K562 (cell line): Measurements from ENCODE around the gene WDR5B. TPM values are rescaled to one million over a fixed set of nuclear protein-coding genes. Genes with fewer than 3 reads are reported as not detected.
A peak's percentile ranks its signal among the peaks of the same experiment; 100 is the strongest.
"Not testable (repeated sequence)": the region's sequence is repeated elsewhere in the genome, so short reads cannot be mapped to it uniquely, and the experiment has no call there.

Experiments
- ATAC-seq: fragments of 200-7000 bp; cut with Tn5 transposase; 3 replicates; pipeline ENCODE4 v1.9.1; 2020; ENCODE audit warnings: moderate library complexity
- BruUV-seq: library from RNA; stranded (reverse); fragments of 400-500 nt; replicated peaks from 2 replicates; lab custom pipeline; 2021; lab: Mats Ljungman, UMichigan
- CTCF ChIA-PET: fragments of 300-600 bp; formaldehyde crosslinking; extraction: SDS; loops from one replicate; lab custom pipeline; 2021; ENCODE audit warnings: low intra/inter-chr PET ratio; lab: Yijun Ruan, JAX
- POLR2A ChIA-PET: fragments of 300-600, 350-650 bp; sonication (Branson Sonifier 250); formaldehyde crosslinking; extraction: SDS; loops from one replicate; lab custom pipeline; 2021; ENCODE audit warnings: antibody characterized with exemption, inconsistent platforms; lab: Yijun Ruan, JAX
- DNase-seq, 4 experiments: peaks; one replicate each; pipeline versions ENCODE4 v3.0.0 to v3.0.0-alpha.2; 2011 to 2018; ENCODE audit warnings: low spot score in 3 of 4, mixed read lengths in 3 of 4; ENCODE audit errors: extremely low read depth in 1 of 4
- FAIRE-seq: peaks from 2 replicates; lab custom pipeline; 2011; peaks lifted over from hg19 to GRCh38; lab: Jason Lieb, UNC
- H2AFZ ChIP-seq: 2 replicates; pipeline ENCODE4 v1.6.0; 2011; ENCODE audit warnings: low read depth, low read length, control low read depth, inconsistent platforms
- H3K27ac ChIP-seq: fragments of 200-600 bp; 3 replicates; pipeline ENCODE4 v1.8.0; 2011; ENCODE audit warnings: low read depth, mild to moderate bottlenecking, control low read depth, inconsistent platforms, low read length, moderate library complexity, mixed read lengths; ENCODE audit errors: extremely low read depth
- H3K27me3 ChIP-seq, 2 experiments: fragments of 300-600 bp in 1 of 2; 2 replicates in 1 of 2; 3 replicates in 1 of 2; pipeline versions ENCODE4 v1.6.0 to v1.8.0; 2011; ENCODE audit warnings: inconsistent platforms in 2 of 2, low read length in 2 of 2, mild to moderate bottlenecking in 1 of 2, mixed read lengths in 1 of 2, moderate library complexity in 1 of 2; ENCODE audit not compliant: control insufficient read depth in 2 of 2, insufficient read depth in 2 of 2
- H3K36me3 ChIP-seq: fragments of 300-600 bp; 3 replicates; pipeline ENCODE4 v1.8.0; 2011; ENCODE audit warnings: mild to moderate bottlenecking, low read length, inconsistent platforms; ENCODE audit not compliant: control insufficient read depth, insufficient read depth
- H3K4me1 ChIP-seq, 2 experiments: fragments of 200-600 bp in 1 of 2; replicated peaks in 1 of 2; 2 replicates in 1 of 2; 3 replicates in 1 of 2; pipeline versions ENCODE4 v1.5.1 to v1.8.0; 2011; ENCODE audit warnings: inconsistent platforms in 2 of 2, low read length in 2 of 2, mild to moderate bottlenecking in 1 of 2, mixed read lengths in 1 of 2, moderate library complexity in 1 of 2; ENCODE audit not compliant: control insufficient read depth in 2 of 2, insufficient read depth in 2 of 2
- H3K4me2 ChIP-seq: 2 replicates; pipeline ENCODE4 v1.6.1; 2011; ENCODE audit warnings: low read length, control low read depth, inconsistent platforms, mixed read lengths; ENCODE audit not compliant: insufficient read depth
- H3K4me3 ChIP-seq: fragments of 200-600 bp; sonication (generic), shearing (Covaris generic); 2 replicates; pipeline ENCODE4 v1.5.1; 2016; ENCODE audit warnings: control low read depth, inconsistent platforms
- H3K79me2 ChIP-seq: fragments of 200-600 bp; 3 replicates; pipeline ENCODE4 v1.8.0; 2011; ENCODE audit warnings: low read length, inconsistent platforms; ENCODE audit not compliant: control insufficient read depth, insufficient read depth
- H3K9ac ChIP-seq, 2 experiments: 2 replicates each; pipeline versions ENCODE4 v1.6.0 to v1.6.1; 2011; ENCODE audit warnings: low read depth in 2 of 2, low read length in 2 of 2, control low read depth in 1 of 2, inconsistent platforms in 1 of 2, mild to moderate bottlenecking in 1 of 2, mixed read lengths in 1 of 2; ENCODE audit not compliant: insufficient read depth in 1 of 2
- H3K9me1 ChIP-seq: one replicate; pipeline ENCODE4 v1.6.0; 2011; ENCODE audit warnings: inconsistent platforms, mild to moderate bottlenecking, low read length, moderate library complexity; ENCODE audit not compliant: control insufficient read depth, insufficient read depth
- H3K9me3 ChIP-seq: replicated peaks from 2 replicates; pipeline ENCODE4 v1.5.1; 2011; ENCODE audit warnings: low read depth, low read length, inconsistent platforms; ENCODE audit not compliant: control insufficient read depth, insufficient read depth
- H4K20me1 ChIP-seq: replicated peaks from 2 replicates; pipeline ENCODE4 v1.6.1; 2011; ENCODE audit warnings: low read length, inconsistent platforms, mixed read lengths; ENCODE audit not compliant: control insufficient read depth, insufficient read depth
- CXXC5 ChIP-seq: fragments of 250-450 bp; sonication (Bioruptor Pico); IDR thresholded peaks from 2 replicates; pipeline ENCODE4 v1.8.0; 2022; ENCODE audit warnings: inconsistent platforms, mild to moderate bottlenecking, moderate library complexity
- FUS ChIP-seq: fragments of 200-400 bp; formaldehyde crosslinking; optimal IDR thresholded peaks from 2 replicates; pipeline ENCODE3; 2017; ENCODE audit warnings: low read depth, low read length
- GTF2E2 ChIP-seq: fragments of 200-800 bp; sonication (Bioruptor generic); IDR thresholded peaks from 2 replicates; pipeline ENCODE4 v1.6.1; 2016; ENCODE audit warnings: missing genetic modification characterization, missing compliant biosample characterization
- HNRNPK ChIP-seq: fragments of 200-400 bp; formaldehyde crosslinking; IDR thresholded peaks from one replicate; pipeline ENCODE4 v1.6.1; 2018; ENCODE audit warnings: mild to moderate bottlenecking, low read depth, low read length; ENCODE audit not compliant: poor library complexity, severe bottlenecking
- MAFF ChIP-seq: IDR thresholded peaks from 2 replicates; pipeline ENCODE4 v1.6.1; 2012; ENCODE audit warnings: low read length, improper control_type of control experiment
- MEF2D ChIP-seq: conservative IDR thresholded peaks from 2 replicates; pipeline ENCODE4 v1.6.1; 2016; ENCODE audit warnings: low read depth, missing genetic modification characterization, missing compliant biosample characterization
- RBFOX2 ChIP-seq: fragments of 200-400 bp; formaldehyde crosslinking; IDR thresholded peaks from 2 replicates; pipeline ENCODE4 v1.6.1; 2017; ENCODE audit warnings: low read depth, mild to moderate bottlenecking, low read length, moderate library complexity
- RBM39 ChIP-seq: fragments of 200-400 bp; formaldehyde crosslinking; optimal IDR thresholded peaks from 2 replicates; pipeline ENCODE3; 2018; ENCODE audit warnings: low read depth, low read length
- YY1 ChIP-seq, 3 experiments: IDR thresholded peaks; 2 replicates each; pipeline ENCODE4 v1.6.1; 2011; ENCODE audit warnings: low read length in 2 of 3, mild to moderate bottlenecking in 2 of 3, moderate library complexity in 2 of 3, borderline replicate concordance in 1 of 3, control low read depth in 1 of 3, low read depth in 1 of 3; ENCODE audit not compliant: insufficient read depth in 3 of 3, insufficient replicate concordance in 2 of 3, control insufficient read depth in 1 of 3, insufficient read length in 1 of 3; ENCODE audit errors: extremely low read depth in 1 of 3
- ZNF717 ChIP-seq: fragments of 250-450 bp; sonication (Bioruptor Pico); IDR thresholded peaks from 2 replicates; pipeline ENCODE4 v1.5.0; 2021
- WGBS: fragments of 100-300 bp; shearing (Covaris generic); methylation state at CpG from one replicate; pipeline ENCODE4 v1.1.6; 2016; ENCODE audit warnings: low coverage, mixed read lengths; ENCODE audit not compliant: insufficient coverage; ENCODE audit errors: missing lambda C conversion rate; 5-methylcytosine and 5-hydroxymethylcytosine counted together
- in situ Hi-C: fragments of 300-500 bp; cut with MboI; formaldehyde crosslinking; loops from 4 replicates; pipeline ENCODE4 v1.15.0; 2018; ENCODE audit warnings: inconsistent platforms, mixed read lengths
- intact Hi-C: fragments of 100-400 bp; cut with micrococcal nuclease; formaldehyde crosslinking; loops from 2 replicates; pipeline ENCODE4 v1.14.2; 2022
- polyA plus RNA-seq, 8 experiments: library from polyadenylated mRNA; depleted of rRNA in 4 of 8; stranded (reverse) in 5 of 8; unstranded in 3 of 8; fragments of >200 nt; fragmentation: Nextera tagmentation in 2 of 8; fragmentation: Illumina TruSeq in 1 of 8; extraction: Ambion mirVana in 2 of 8; extraction: Trizol in 1 of 8; gene quantifications; 2 replicates each; pipeline versions ENCODE4 v1.2.1 to v1.2.3, GENCODE V29; 2011 to 2014; ENCODE audit warnings: inconsistent platforms in 1 of 8, missing spikeins in 1 of 8
- total RNA-seq, 7 experiments: library from RNA; depleted of rRNA in 6 of 7; stranded (reverse); fragments of >200 nt in 6 of 7; fragmentation: Illumina TruSeq in 2 of 7; extraction: Trizol in 2 of 7; gene quantifications; 2 replicates each; pipeline versions ENCODE4 v1.2.1 to v1.2.3, GENCODE V29; 2011 to 2021; ENCODE audit warnings: low replicate concordance in 1 of 7
- TF ChIP-seq, protein P1 (sequence below): fragments of 450-650 bp; conservative IDR thresholded peaks from 2 replicates; pipeline ENCODE4 v1.6.1; 2016; ENCODE audit warnings: missing genetic modification characterization, low read depth, mild to moderate bottlenecking, missing compliant biosample characterization, moderate library complexity
- TF ChIP-seq, protein P2 (sequence below): sonication (generic); formaldehyde crosslinking; IDR thresholded peaks from 2 replicates; pipeline ENCODE4 v1.8.1; 2023; ENCODE audit warnings: mild to moderate bottlenecking, missing genetic modification reagents, moderate library complexity

The WDR5B gene
- total and polyA plus RNA-seq, 9 of the 15 experiments (the other 6 are each of a cell fraction or from before 2014, with no cell fraction given) = 2.8 to 10.1 (median 4.2) TPM

DNA sequence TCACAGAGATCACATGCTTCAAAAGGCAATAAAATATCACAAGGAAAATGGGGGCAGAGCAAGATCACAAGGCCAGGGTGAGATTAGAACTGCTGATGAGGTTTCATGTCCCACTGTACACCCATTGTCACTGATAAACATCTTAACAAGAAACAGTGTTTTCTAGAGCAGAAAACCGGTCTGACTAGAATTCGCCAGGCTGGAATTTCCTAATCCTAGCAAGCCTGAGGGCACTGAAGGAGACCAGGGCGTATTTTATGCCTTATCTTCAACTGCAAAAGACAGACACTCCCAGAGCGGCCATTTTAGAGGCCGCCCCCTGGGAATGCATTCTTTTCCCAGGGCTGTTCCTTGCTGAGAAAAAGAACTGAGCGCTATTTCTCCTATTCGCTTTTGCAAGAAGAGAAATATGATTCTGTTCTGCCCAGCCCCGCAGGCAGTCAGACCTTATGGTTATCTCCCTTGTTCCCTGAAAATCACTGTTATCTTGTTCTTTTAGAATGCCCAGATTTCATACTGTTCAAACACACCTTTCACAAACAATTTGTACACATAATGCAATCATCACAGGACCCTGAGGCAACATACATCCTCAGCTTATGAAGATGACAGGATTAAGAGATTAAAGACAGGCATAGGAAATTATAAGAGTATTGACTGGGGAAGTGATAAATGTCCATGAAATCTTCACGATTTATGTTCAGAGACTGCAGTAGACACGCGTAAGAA lies 28.1 kb upstream of the WDR5B start:
- ATAC-seq, CTCF ChIA-PET, H3K9ac ChIP-seq, H3K9me1 ChIP-seq, H2AFZ ChIP-seq, H3K4me1 ChIP-seq, in situ Hi-C loops, H3K27me3 ChIP-seq, POLR2A ChIA-PET, H3K4me3 ChIP-seq, DNase-seq, H4K20me1 ChIP-seq, FAIRE-seq, H3K27ac ChIP-seq, H3K4me2 ChIP-seq, intact Hi-C loops, H3K79me2 ChIP-seq, BruUV-seq, H3K9me3 ChIP-seq: not testable (repeated sequence)
- WGBS = 89% methylated on average over 10 of the region's 11 CpGs
- peaks cover 54% of the 10 kb centered on the region for H3K36me3 ChIP-seq
- TF ChIP-seq YY1 (IDR thresholded peaks at IDR 0.05; ENCODE audit: borderline replicate concordance in 1 of 3, control insufficient read depth in 1 of 3, extremely low read depth in 1 of 3, insufficient read depth in 3 of 3, insufficient read length in 1 of 3, insufficient replicate concordance in 2 of 3, low read depth in 1 of 3, low read length in 2 of 3) = peak in 1 of 3 experiments; percentile 17

DNA sequence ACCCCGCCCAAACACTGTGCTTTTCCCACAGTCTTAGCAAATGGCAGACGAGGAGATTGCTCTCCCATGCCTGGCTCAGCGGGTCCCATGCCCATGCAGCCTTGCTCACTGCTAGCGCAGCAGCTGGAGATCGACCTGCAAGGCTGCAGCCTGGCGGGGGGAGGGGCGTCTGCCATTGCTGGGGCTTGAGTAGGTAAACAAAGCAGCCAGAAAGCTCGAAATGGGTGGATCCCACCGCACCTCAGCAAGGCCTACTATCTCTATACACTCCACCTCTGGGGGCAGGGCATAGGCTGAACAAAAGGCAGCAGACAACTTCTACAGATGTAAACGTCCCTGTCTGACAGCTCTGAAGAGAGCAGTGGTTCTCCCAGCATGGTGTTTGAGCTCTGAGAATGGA lies 27.2 kb upstream of the WDR5B start:
- Histone ChIP-seq H3K36me3 (peaks cover 52% of the 10 kb centered on the region), H3K27ac (no peak overlapping the region), H3K9ac (no peak overlapping the region), H3K4me3 (no peak overlapping the region), H2AFZ (no peak overlapping the region), H3K79me2 (no peaks in the 10 kb centered on the region), H3K9me3 (no peaks in the 10 kb centered on the region), H3K9me1 (no peaks in the 10 kb centered on the region), H4K20me1 (no peaks in the 10 kb centered on the region), H3K27me3 (no peaks in the 10 kb centered on the region), H3K4me1 (0 out of 5 replicates have a peak, but pooled peaks cover 0 to 3% of the 10 kb centered on the region in 2 experiments), H3K4me2 (no peak overlapping the region)
- CTCF ChIA-PET = no interaction called here
- ATAC-seq = no peak
- POLR2A ChIA-PET = no interaction called here
- peak in 1 of 4 experiments; percentile 6 for DNase-seq
- FAIRE-seq = no peak
- no TSS peak for BruUV-seq
- in situ Hi-C loops (no loop called here), intact Hi-C loops (no loop called here)
- 75% methylated on average over 2 of the region's 10 CpGs for WGBS
- TF ChIP-seq ZNF717 (CRISPR knock-in tag) (no peak), MAFF (no peak), GTF2E2 (tag) (no peak), RBM39 (no peak), RBFOX2 (no peak), CXXC5 (CRISPR knock-in tag) (no peak), HNRNPK (no peak), FUS (no peak), MEF2D (tag) (no peak)
- TF ChIP-seq, protein P1, sequence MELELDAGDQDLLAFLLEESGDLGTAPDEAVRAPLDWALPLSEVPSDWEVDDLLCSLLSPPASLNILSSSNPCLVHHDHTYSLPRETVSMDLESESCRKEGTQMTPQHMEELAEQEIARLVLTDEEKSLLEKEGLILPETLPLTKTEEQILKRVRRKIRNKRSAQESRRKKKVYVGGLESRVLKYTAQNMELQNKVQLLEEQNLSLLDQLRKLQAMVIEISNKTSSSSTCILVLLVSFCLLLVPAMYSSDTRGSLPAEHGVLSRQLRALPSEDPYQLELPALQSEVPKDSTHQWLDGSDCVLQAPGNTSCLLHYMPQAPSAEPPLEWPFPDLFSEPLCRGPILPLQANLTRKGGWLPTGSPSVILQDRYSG (tag) = no peak
- TF ChIP-seq, protein P2, sequence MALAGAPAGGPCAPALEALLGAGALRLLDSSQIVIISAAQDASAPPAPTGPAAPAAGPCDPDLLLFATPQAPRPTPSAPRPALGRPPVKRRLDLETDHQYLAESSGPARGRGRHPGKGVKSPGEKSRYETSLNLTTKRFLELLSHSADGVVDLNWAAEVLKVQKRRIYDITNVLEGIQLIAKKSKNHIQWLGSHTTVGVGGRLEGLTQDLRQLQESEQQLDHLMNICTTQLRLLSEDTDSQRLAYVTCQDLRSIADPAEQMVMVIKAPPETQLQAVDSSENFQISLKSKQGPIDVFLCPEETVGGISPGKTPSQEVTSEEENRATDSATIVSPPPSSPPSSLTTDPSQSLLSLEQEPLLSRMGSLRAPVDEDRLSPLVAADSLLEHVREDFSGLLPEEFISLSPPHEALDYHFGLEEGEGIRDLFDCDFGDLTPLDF (CRISPR knock-in tag) = no peak
